ENCODE data around the gene ARID3B.
A peak's percentile ranks its signal among the peaks of the same experiment; 100 is the strongest.

The ARID3B gene

DNA sequence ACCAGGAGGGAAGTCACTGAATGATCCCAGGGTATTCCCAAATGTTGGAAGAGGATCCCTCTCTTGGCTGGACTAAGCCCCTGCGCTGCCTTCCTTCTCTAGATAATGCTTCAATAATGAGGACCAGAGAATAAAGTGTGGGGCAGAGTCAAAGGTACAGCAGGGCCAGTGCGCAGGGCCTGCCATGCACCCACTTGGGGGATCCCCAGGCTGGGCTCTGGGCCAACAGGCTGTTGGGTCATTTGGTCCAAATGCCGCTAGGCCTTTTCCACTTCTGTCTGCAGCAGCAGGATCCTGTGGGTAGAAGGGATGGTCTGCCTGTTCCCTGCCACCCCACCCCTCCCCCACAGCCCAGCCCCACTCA, 68.9 kb downstream of the ARID3B start:
- DNase-seq: no peak

DNA sequence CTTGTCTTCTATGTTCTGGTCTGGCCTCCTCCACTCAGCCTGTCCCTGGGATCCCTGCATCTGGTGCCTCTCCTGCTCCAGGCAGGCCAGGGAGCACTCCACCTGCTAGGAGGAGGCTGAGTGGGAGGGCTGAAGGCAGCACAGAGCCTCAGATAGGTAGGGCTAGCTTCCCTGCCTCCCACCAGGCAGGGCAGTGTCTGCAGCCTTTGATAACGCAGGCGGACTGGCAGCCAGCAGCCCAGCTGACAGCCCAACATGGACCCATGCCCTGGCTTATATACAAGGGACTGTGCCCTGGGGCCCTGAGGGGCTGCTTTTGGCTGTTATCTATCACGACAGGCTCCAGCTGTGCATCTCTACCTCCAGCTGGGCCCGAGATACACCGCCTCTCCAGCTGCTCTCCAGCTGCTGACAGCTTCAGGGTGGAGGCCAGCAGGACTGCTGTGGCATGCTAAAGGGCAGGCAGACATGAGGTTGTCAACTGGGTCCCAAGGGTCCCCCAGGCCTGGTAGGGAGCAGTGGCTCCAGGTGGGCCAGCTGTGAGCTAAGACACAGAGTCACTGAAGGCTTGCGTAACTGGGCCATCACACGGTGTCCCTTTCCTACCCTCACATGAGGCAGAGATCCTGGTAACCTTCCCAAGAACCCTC, 69.4 kb downstream of the ARID3B start:
- DNase-seq: no peak

DNA sequence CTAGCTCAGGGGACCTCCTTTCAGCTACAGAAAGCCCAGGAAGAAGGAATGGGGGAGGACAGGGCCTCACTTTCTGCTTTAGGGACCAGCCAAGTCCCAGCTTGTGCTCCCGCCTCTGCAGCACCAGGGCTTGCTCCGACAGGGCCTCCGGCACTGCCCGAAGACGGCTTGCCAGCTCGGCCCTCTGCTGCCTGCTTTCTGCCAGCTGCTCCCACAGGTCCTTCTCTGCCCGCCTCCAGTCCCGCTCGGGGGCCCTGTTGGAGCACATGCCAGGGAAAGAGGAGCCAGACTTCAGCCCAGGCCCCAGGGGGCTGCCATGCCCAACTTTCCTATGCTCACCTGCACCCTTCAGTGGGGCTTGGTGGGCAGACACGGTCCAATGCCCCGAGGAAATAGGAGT, 70.3 kb downstream of the ARID3B start:
- no peak for DNase-seq

GRCh38 chr15:74611834-74612233, 70.8 kb downstream of the ARID3B start:
- no peak for DNase-seq

- DNase-seq: no peak
Observed at GRCh38 chr15:74612677-74613076, 71.7 kb downstream of the ARID3B start.

GRCh38 chr15:74613089-74613952, 72.3 kb downstream of the ARID3B start:
- DNase-seq: no peak

DNA sequence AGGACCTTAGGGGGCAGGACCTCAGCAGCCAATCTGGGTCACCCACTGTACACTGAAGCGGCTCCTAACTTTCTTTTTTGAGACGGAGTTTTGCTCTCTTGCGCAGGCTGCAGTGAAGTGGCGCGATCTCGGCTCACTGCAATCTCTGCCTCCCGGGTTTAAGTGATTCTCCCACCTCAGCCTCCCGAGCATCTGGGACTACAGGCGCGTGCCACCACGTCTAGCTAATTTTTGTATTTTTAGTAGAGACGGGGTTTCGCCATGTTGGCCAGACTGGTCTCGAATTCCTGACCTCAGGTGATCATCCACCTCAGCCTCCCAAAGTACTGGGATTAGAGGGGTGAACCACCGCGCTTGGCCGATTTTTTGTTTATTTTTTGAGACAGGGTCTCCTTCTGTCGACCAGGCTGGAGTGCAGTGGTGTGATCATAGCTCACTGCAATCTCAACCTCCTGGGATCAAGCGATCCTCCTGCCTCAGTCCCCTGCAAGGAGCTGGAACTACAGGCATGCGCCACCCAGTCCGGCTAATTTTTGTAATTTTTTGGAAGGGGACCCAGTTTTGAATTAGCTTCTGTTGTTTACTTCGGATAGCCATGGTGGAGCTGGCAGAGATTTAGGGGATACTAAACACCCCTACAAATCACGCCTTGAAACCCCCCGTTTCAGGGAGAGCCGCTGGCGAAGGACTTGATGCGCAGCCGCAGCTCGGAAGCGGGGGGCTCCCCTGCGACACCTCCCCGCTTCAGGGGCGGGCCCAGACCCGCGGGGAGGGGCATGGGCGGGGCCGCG, 73.1 kb downstream of the ARID3B start:
- no peak for DNase-seq

- no peak for DNase-seq
Observed at GRCh38 chr15:74614744-74615507, 73.9 kb downstream of the ARID3B start.

DNA sequence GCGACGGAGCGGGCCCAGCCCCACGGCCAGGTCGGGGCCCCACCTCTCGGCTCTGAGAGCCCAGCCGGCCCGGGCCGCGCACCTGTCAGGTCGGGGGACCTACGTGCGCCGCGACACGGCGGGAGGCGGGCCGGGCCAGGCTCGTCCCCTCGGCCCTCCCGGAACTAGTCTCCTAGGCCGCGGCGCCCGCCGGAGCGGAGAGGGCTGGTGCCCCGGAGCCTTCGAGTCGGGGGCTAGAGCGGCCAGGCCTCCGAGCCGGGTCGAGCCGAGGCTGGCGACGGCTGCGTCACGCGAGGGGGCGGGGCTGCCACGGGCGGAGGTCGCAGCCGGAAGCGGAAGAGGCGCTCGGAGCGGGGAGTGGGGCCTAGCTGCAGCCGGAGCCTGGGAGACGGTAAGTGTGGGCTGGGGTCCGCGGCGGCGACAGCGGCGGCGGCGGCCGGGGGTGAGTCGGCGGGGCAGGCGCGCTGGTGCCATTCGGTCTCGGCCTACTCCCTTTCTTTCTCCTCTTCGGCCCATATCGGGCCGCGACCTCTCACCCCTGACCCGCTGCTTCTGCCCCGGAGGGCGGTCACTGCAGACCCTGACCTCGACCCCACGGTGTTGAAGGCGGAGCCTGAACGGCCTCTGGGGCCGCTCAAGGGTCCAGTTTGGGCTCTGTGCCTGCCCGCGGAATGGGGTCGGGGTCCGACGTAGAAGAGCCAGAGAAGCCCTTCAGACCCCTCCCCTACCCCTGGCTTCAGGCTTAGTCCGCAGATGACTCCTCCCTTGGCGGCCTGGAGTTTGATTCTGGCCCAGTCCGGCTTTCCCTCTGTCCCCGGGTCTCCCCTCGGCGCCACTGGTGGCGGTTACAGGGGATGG, 74.7 kb downstream of the ARID3B start, which contains the start of gene CLK3:
TSS of gene CLK3 (plus strand) at position 329 of the 858 bp plus-strand sequence. CDS start 3,361 bp downstream, outside the sequence.
- peak; percentile 69 for DNase-seq

- no peak for DNase-seq
Observed at GRCh38 chr15:74616366-74616939, 75.4 kb downstream of the ARID3B start.

GRCh38 chr15:74616996-74617395, 76.0 kb downstream of the ARID3B start:
- DNase-seq: no peak

DNA sequence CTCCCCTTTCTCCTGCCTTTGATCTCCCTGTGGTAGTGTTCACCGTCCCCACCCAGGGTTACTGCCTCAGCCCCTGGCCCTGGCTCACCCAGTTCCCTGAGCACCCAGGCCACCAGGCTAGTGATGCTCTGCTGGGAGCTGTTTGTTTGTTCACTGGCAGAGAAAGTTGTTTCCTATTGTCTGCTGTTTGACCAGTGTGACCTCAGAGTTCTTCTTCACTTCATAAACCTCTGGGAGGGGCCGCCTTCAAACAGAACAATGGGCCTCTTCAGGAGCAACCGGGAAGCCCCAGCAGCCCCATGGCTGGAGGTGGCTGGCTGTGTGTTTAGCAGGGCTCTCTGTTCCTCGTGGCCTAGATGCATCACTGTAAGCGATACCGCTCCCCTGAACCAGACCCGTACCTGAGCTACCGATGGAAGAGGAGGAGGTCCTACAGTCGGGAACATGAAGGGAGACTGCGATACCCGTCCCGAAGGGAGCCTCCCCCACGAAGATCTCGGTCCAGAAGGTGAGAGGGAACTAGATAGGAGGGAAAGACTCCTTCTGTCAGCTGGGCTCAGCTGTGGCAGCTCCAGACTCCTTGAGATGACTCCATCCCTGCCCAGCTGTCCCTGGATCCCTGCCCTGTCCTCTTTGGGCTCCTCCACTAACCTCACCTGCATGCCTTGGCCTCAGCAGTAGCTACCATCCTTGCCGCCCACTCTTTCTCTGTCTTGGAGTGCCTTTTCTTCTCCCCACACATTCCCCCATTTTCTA, 78.0 kb downstream of the ARID3B start:
- no peak for DNase-seq

DNA sequence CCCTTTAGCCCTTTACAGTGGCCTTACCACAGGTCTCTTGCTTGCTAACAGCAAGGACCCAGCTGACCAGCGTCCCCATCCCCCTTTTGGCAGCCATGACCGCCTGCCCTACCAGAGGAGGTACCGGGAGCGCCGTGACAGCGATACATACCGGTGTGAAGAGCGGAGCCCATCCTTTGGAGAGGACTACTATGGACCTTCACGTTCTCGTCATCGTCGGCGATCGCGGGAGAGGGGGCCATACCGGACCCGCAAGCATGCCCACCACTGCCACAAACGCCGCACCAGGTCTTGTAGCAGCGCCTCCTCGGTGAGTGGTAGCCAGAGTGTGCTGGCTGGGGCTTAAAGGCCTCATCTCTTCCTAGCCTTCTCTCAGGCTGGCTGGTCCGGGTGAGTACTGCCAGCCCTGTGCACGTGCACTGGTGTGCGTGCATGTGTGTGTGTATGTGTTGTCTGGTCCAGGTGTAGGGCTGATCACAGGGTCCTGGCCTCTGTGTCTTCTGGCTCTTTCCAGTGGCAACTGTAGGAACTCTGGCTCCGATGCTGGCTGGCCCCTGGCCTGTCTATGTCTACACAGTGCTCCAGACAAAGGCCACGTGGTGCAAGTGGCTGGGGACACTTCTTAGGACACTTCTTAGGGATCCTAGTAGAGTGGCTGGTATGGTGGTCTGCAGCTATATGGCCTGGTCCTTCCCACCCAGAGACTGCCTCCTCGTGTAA, 79.1 kb downstream of the ARID3B start:
- no peak for DNase-seq

GRCh38 chr15:74620636-74621545, 79.9 kb downstream of the ARID3B start:
- no peak for DNase-seq

- no peak for DNase-seq
Observed at GRCh38 chr15:74621546-74621920, 80.5 kb downstream of the ARID3B start.

DNA sequence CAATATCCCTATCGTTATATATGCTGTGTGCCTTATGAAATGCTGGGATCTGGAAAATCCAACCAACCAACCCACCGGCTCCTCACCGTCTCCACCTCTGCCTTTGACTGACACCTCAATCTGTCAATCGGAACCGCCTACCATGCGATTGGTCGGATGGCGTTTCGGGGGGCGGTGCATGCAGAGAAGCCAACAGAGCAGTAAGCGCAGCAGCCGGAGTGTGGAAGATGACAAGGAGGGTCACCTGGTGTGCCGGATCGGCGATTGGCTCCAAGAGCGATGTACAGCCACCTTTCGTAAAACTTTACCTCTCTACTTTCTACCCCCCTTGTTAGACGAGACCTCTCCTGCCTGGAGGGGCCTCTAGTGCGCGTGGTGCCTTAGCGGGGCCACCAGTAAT, 80.9 kb downstream of the ARID3B start:
- no peak for DNase-seq

DNA sequence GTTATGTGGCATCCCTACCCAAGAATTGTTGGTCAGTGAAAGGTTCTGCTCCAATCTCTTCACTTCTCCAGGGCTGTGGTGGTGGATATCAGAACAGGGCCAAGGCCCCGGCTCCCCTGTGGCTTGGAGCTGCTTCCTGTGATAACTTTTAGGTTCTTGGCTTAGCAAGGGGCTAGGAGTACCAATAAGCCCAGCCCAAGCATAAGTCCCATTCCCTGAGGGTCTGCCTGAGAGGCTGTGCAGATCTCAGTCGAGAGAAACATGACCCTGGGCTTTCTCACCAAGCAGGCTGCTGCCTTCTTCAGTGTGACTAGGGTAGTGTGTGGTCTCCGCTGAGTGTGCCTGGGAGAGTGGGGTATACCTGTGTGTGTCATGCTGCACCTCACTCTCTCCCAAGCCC, 81.7 kb downstream of the ARID3B start:
- DNase-seq: no peak

GRCh38 chr15:74624020-74624602, 83.1 kb downstream of the ARID3B start:
- DNase-seq: no peak

All from DMS79 treated with DMSO at 0.1 percent for 48 hours (cell line).